ENCODE measurements around the gene KDM7A.

The KDM7A gene

GRCh38 chr7:140054751-140055150 lies 122.0 kb downstream of the KDM7A start:
- DNase-seq (ENCODE audit: low read depth): no peak

- no peak for DNase-seq (ENCODE audit: low read depth)
Measured at GRCh38 chr7:140053812-140054539, 122.8 kb downstream of the KDM7A start.

- no peak for DNase-seq (ENCODE audit: low read depth)
Measured at GRCh38 chr7:140051820-140052219, 125.0 kb downstream of the KDM7A start.

- no peak for DNase-seq (ENCODE audit: low read depth)
Measured at GRCh38 chr7:140050100-140050499, 126.7 kb downstream of the KDM7A start.

GRCh38 chr7:140049339-140050024 lies 127.3 kb downstream of the KDM7A start:
- DNase-seq (ENCODE audit: low read depth): no peak

GRCh38 chr7:140048989-140049338 lies 127.8 kb downstream of the KDM7A start:
- DNase-seq (ENCODE audit: low read depth): no peak

GRCh38 chr7:140048138-140048537 lies 128.6 kb downstream of the KDM7A start:
- no peak for DNase-seq (ENCODE audit: low read depth)

GRCh38 chr7:140047197-140047596 lies 129.6 kb downstream of the KDM7A start:
- DNase-seq (ENCODE audit: low read depth): no peak

- DNase-seq (ENCODE audit: low read depth): no peak
Measured at GRCh38 chr7:140045697-140046096, 131.1 kb downstream of the KDM7A start.

GRCh38 chr7:140044251-140044650 lies 132.5 kb downstream of the KDM7A start:
- no peak for DNase-seq (ENCODE audit: low read depth)

GRCh38 chr7:140042386-140042670 lies 134.5 kb downstream of the KDM7A start:
- DNase-seq (ENCODE audit: low read depth): no peak

GRCh38 chr7:140041659-140042385 lies 135.0 kb downstream of the KDM7A start:
- no peak for DNase-seq (ENCODE audit: low read depth)

- no peak for DNase-seq (ENCODE audit: low read depth)
Measured at GRCh38 chr7:140039896-140040295, 136.9 kb downstream of the KDM7A start.

- no peak for DNase-seq (ENCODE audit: low read depth)
Measured at GRCh38 chr7:140039066-140039465, 137.7 kb downstream of the KDM7A start.

- DNase-seq (ENCODE audit: low read depth): no peak
Measured at GRCh38 chr7:140036224-140036962, 140.4 kb downstream of the KDM7A start.

- no peak for DNase-seq (ENCODE audit: low read depth)
Measured at GRCh38 chr7:140035400-140036223, 141.2 kb downstream of the KDM7A start.

Measured in activated T-helper 9 cell treated with anti-CD3 and anti-CD28 coated beads, Interleukin-2, amount 50 U/mL, for 16 hours (primary cell).